HG02885 (cell line): ENCODE results near the gene TMEFF1.

Experiments
- ATAC-seq: cut with Tn5 transposase; IDR thresholded peaks from one replicate; pipeline ENCODE4 v1.9.1; 2021; ENCODE audit warnings: mild to moderate bottlenecking; ENCODE audit not compliant: unreplicated experiment, poor library complexity

TMEFF1 gene

DNA sequence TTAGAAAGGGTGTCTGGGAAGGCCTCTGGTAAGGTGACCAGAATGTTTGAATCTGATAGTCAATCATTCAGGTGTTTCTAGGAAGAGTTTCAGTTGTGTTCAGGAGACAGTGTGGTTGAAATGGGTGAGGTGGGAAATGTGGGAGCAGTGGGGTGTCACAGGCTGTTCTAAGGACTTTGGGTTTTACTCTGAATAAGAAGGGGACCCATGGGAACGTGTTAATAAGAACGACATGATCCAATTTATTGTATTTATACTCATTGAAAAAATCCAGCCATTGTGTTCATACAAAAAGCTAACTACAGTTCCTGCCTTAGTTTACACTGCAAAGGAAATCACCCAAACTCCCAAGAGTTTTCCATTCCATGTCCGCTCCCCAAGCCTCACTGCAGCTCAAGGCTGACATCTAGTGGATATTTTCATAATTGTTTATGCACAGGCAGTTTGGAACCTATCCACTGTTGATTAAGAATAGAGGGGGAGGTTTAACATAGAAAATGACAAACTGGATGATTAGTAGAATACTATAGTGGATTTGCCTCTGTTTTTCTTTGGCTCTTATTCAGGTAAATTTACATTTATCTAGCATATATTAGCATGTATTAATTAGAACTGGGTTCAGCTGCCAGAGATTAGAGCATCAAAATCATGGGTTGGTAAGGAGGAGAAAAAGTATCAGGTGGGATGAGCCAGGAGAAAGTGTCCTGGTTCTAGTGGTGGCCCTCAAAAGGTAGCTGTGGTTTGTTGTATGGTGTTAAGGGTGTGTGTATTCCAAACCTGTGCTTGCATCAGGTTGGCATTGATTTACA, 122.6 kb downstream of the TMEFF1 start:
- ATAC-seq, result peak; percentile 40

DNA sequence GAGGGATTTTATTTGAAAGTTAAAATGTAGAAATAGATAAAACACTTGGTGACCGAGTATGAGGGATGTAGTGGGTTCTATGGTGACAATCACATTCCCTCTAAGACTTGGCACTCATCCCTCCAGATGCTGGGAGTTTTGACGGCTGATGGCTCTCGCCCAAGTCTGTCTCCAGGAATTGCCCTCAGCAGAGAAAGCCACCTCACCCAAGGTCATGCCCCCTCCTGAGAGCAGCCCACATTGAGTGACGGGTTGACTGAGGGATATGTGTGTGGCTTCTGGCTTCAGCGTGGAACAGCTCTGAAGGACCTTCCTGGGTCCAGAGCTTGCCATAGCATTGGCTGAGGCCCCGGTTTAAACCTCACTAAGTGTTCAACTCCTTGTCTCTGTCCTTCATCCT, 124.3 kb downstream of the TMEFF1 start:
- ATAC-seq, result no peak

DNA sequence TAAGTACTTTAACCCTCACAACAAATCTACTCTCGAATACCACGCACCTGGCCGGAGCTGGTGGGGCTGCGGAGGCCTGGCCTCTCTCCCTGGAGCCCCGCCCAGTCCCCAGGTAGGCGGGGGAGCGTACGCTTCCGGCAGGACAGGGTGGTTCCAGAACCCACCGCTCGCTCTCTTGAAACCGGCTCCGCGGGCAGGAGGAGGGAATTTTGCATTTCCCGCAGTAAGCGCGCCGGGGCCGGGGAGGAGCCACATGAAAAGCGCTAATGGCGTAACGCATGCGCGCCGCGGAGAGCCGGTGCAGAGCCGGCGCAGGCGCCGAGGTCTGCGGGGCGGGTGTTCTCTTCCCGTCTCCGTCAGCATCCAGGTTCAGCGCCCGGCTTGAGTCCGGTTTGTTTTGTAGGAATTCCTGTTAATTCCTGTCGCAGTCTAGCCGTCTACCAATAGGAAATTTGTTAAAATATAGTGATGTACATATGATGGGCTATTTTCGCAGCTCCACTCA, 125.7 kb downstream of the TMEFF1 start:
- ATAC-seq, result peak; percentile 83

DNA sequence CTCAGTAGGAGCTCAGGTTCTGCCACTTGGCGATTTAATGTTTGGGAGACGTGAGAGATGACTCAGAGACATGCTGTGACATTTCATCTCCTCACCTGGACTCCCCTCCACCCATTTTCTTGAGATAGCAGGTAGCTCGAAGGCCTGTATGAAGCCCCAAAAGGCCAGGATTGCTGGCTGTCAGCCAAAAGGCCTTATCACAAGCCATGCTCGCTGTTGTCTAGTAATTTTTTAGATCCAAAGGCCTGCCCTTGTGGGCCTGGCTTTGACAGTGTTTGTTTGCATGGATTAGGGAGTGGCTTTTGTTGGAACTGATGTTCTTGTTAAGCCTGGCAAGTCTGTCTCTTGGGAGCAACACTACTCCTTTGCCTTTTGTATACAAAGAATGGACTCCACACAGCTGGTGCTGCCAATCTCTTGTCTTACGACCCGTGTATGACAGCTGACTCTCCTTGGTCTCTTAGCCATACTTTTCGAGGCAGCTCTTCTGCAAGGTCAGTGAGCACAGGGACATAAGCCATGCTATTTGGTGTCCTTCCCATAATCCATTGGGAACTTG, 127.7 kb downstream of the TMEFF1 start:
- no peak for ATAC-seq

DNA sequence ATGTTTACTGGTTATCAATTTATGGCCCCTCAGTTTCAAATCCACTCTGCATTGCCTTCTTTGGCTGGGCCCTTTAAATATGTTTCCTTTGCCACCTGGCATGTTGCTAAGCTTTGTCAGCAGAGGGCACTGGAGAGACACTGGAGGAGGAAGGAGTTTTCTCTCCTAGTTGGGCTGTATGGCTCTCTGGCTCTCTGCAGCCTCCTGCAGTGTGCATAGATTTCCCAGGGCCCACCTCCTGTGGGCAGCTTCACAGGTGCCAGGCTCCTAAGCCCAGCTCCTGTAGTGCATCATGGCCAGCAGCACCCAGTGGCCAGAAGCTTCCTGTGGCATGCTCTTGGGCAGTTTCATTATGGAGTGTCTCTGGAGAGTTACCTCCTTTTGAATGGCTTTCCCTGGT, 128.3 kb downstream of the TMEFF1 start:
- peak; percentile 66 for ATAC-seq

DNA sequence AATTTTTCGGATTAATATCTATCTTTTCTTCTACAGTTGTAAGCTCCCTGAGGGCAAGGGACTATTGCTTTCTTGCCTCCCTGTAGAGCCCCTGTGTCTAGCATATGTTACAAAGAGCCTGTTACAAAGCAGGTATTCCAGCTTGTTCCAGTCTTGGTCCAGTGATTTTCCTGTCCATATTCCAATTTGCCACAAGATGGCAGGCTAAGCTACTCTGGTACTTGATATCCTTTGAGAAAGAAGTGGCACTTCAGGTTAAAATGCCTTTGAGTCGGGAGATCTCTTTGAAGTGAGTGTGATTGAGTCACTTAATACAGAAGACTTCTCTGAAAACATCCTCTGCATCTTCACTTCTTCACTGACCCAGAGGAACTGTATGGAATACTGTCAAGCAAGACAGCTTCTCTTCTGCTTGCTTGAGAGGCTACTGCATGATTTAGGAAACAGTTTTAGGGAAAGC, 129.4 kb downstream of the TMEFF1 start:
- no peak for ATAC-seq

DNA sequence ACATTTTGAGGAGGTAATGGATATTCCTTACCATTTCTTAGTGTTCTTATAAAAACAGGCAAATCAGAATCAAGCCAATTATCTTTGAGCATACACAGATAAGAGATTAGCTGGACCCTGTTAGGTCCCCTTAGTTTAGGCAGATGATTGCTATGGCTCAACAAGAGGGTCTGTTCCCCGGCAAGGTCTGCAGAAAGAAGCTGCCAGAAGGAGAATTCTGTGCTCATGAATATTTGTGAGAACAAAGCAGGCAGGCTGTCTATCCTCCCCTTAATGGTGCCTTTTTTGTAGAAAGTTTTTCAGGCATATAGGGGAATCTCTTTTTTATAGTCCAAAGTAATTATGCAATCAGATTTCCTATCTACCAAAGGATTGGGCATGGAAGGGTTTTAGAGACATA, 132.5 kb downstream of the TMEFF1 start:
- no peak for ATAC-seq

DNA sequence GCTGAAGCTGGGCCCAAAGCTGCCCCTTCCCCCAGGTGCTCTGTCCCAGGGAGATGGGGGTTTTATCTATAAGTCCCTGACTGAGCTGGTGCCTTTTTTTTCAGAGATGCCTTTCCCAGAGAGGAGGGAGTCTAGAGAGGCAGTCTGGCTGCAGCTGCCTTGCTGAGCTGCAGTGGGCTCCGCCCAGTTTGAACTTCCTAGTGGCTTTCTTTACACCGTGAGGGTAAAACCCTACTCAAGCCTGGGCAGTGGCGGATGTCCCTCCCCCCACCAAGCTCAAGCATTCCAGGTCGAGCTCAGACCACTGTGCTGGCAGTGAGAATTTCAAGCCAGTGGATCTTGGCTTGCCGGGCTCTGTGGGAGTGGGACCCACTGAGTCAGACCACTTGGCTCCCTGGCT, 146.2 kb downstream of the TMEFF1 start:
- no peak for ATAC-seq

DNA sequence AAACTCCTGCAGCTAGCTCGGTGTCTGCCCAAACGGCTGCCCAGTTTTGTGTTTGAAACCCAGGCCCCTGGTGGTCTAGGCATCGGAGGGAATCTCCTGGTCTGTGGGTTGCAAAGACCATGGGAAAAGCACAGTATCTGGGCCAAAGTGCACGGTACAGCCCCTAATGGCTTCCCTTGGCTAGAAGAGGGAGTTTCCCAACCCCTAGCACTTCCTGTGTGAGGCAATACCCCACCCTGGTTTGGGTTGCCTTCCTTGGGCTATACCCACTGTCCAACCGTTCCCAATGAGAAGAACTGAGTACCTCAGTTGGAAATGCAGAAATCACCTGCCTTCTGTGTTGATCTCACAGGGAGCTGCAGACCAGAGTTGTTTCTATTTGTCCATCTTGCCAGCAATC, 146.7 kb downstream of the TMEFF1 start:
- ATAC-seq, result no peak

DNA sequence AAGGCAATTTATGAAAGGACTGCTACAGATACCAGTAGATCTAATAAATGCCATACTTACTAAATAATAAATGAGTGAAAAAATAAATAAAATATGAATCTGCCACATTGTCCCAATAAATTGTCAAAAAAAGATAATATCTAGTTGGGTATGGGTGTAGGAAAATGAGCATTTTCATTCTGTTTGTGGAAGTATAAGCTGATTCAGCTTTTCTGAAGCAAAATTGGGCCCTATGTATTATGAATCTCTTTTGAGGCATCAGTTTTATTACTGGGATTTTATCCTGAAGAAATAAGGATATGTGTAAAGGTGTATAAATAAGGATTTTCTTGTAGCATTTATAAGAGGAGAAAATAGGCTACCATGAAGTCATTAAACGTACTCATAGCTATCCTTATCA, 151.0 kb downstream of the TMEFF1 start:
- ATAC-seq, result no peak

DNA sequence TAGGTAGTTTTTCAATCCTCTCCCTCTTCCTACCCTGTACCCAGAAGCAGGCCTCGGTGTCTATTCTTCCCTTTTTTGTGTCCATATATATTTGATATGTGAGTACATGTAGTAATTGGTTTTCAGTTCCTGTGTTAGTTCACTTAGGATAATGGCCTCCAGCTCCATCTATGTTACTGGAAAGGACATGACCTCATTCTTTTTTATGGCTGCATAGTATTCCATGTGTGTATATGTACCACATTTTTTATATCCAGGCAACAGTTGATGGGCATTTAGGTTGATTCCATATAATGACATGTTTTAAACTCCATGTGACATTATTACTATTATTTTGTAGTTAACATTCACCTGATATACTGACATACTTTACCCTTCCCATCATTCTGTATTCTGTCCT, 154.0 kb downstream of the TMEFF1 start:
- ATAC-seq, result no peak
